ENCODE data around the gene SHISA2. TPM values are rescaled to one million over a fixed set of nuclear protein-coding genes. Genes with fewer than 3 reads are reported as not detected.

Gene SHISA2
- total RNA-seq, 6 experiments from 2014 or later = 0.07 to 0.12 TPM; not detected in 4

DNA sequence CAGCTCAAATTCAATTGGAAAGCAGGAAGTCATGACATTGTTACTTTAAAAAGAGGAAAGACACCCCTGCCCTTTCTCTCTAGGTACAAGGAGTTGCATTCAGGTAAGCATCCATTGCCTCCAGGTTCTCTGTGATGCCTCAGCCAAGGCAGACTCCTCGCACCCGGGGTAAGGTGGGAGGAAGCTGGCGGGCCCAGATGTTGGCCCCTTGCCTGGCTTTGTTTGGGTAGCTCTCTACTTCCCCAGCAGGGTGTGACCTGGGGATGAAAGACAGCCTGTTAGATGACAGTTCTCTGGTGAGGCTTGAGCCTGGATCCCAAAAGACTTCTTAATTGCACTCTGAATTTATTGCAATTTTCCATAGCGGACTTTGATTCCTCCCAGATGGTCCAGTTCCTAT is 25.6 kb downstream of the SHISA2 start:
- TF ChIP-seq, protein P1, sequence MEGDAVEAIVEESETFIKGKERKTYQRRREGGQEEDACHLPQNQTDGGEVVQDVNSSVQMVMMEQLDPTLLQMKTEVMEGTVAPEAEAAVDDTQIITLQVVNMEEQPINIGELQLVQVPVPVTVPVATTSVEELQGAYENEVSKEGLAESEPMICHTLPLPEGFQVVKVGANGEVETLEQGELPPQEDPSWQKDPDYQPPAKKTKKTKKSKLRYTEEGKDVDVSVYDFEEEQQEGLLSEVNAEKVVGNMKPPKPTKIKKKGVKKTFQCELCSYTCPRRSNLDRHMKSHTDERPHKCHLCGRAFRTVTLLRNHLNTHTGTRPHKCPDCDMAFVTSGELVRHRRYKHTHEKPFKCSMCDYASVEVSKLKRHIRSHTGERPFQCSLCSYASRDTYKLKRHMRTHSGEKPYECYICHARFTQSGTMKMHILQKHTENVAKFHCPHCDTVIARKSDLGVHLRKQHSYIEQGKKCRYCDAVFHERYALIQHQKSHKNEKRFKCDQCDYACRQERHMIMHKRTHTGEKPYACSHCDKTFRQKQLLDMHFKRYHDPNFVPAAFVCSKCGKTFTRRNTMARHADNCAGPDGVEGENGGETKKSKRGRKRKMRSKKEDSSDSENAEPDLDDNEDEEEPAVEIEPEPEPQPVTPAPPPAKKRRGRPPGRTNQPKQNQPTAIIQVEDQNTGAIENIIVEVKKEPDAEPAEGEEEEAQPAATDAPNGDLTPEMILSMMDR (IDR thresholded peaks at IDR 0.05) = no peak
- TF ChIP-seq POLR2A (IDR thresholded peaks at IDR 0.05) = no peak
- intact Hi-C loops (cut with DNase I) = no loop called here
- Histone ChIP-seq H3K4me3 (no peak overlapping the region), H3K27me3 (no peaks in the 10 kb centered on the region), H3K36me3 (no peaks in the 10 kb centered on the region), H3K27ac (no peak overlapping the region), H3K9me3 (no peaks in the 10 kb centered on the region), H3K4me1 (no peaks in the 10 kb centered on the region)
- DNase-seq = no peak
- ATAC-seq = no peak
- WGBS (ENCODE audit: insufficient coverage, low coverage, low lambda C conversion rate, missing lambda C conversion rate) = 74% methylated on average over 4 of the region's 4 CpGs

DNA sequence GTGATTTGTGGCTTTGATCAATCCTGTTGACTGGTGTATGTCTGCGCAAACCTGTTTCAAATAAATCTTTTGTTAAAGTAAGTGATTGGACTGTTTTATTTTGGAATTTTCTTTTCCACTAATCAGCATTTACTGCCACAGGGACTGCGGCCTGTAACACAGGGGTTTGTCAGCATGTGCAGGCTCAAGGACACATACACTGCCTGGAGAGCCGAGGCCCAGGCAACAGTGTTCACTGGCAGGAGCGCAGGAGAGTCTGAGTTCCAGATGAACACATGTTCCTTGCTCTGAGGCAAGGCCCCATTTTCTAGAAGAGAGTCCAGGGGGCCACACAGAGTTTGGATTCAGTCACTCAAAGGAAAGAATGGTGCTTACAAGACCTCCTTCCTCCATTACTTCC is 26.0 kb downstream of the SHISA2 start:
- no peak overlapping the region for H3K27ac ChIP-seq
- TF ChIP-seq, protein P1 (IDR thresholded peaks at IDR 0.05) = no peak
- TF ChIP-seq POLR2A (IDR thresholded peaks at IDR 0.05) = no peak
- no peaks in the 10 kb centered on the region for H3K4me1 ChIP-seq
- H3K9me3 ChIP-seq = no peaks in the 10 kb centered on the region
- 70% methylated on average over 4 of the region's 4 CpGs for WGBS (ENCODE audit: insufficient coverage, low coverage, low lambda C conversion rate, missing lambda C conversion rate)
- intact Hi-C loops (cut with DNase I) = no loop called here
- H3K4me3 ChIP-seq = no peak overlapping the region
- ATAC-seq (no peak), DNase-seq (no peak)
- no peaks in the 10 kb centered on the region for H3K36me3 ChIP-seq
- H3K27me3 ChIP-seq = no peaks in the 10 kb centered on the region

DNA sequence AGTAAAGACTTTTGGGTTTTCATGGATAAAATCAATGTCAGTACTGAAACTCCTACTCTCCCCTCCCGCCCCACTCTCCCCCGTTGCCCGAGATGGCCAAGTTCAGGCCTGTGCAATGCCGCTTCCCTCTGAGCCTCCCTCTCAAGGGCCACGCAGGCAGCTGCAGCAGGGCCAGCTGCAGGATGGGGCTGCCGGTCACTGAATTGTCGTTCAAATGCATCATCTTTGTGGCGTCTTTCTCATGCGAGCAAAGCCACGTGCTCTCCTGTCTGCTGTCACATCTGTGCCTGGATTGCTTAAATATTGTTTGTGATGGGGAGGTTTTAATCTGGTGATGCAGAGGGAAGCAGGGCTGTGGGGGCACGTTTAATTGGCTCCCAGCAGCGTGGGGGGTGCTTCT is 26.6 kb downstream of the SHISA2 start:
- ATAC-seq (no peak), DNase-seq (no peak)
- Histone ChIP-seq H3K36me3 (no peaks in the 10 kb centered on the region), H3K9me3 (no peaks in the 10 kb centered on the region), H3K4me1 (no peaks in the 10 kb centered on the region), H3K4me3 (no peak overlapping the region), H3K27me3 (no peaks in the 10 kb centered on the region), H3K27ac (no peak overlapping the region)
- TF ChIP-seq, protein P1 (IDR thresholded peaks at IDR 0.05) = no peak
- TF ChIP-seq POLR2A (IDR thresholded peaks at IDR 0.05) = no peak
- intact Hi-C loops (cut with DNase I) = no loop called here
- 56% methylated on average over 11 of the region's 12 CpGs for WGBS (ENCODE audit: insufficient coverage, low coverage, low lambda C conversion rate, missing lambda C conversion rate)

DNA sequence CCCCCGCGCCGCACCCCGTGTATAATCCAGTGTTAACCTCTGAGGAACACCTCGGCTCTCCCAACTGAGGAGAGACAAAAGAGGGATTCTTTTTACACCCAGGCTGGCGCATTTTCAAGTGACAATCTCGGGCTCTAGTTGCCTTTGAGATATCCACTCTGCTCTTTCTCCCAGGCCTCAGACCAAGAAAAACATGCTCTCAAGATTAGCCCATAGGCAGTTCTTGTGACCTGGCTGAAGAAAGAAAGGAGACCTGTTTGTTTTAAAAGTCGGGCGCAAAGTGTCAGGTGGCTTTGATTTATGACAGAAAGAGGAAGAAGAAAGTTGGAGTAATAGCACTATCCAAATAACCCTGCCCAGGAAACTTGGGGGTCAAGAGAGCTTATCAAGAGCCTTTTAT is 27.3 kb downstream of the SHISA2 start:
- ATAC-seq (no peak), DNase-seq (no peak)
- TF ChIP-seq, protein P1 (IDR thresholded peaks at IDR 0.05) = no peak
- no peak for TF ChIP-seq POLR2A (IDR thresholded peaks at IDR 0.05)
- H3K9me3 ChIP-seq = no peaks in the 10 kb centered on the region
- WGBS (ENCODE audit: insufficient coverage, low coverage, low lambda C conversion rate, missing lambda C conversion rate) = 64% methylated on average over 9 of the region's 9 CpGs
- H3K36me3 ChIP-seq = no peaks in the 10 kb centered on the region
- H3K27ac ChIP-seq = no peak overlapping the region
- intact Hi-C loops (cut with DNase I) = no loop called here
- no peak overlapping the region for H3K4me3 ChIP-seq
- H3K27me3 ChIP-seq = no peaks in the 10 kb centered on the region
- no peaks in the 10 kb centered on the region for H3K4me1 ChIP-seq
